HG03439 (cell line): ENCODE data around the gene SORBS2.

Experiments used
- ATAC-seq: cut with Tn5 transposase; IDR thresholded peaks from one replicate; pipeline ENCODE4 v1.9.1; 2021; ENCODE audit warnings: mild to moderate bottlenecking, moderate library complexity; ENCODE audit not compliant: unreplicated experiment

SORBS2 gene

DNA sequence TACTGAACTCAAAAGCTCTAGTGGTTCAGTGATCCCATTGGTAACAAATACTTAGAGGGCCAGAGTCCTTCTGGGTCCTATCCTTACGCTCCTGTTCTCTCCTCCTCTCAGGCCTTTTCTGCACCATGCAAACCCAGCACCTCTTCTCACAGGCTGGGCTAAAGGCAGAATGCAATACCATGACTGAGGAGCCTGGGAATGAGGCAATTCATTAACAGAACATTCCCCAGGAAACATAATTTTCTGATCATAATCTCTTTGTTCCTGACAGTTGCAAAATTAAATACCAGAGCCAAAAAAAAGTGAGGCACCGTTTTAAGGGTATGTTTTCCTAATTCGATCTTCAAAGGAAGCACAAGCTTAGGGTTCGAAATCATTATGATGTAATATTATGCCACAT is 9.0 kb downstream of the SORBS2 start:
- no peak for ATAC-seq

- no peak for ATAC-seq
These were observed 10.5 kb downstream of the SORBS2 start for GRCh38 chr4:185801471-185801870.

DNA sequence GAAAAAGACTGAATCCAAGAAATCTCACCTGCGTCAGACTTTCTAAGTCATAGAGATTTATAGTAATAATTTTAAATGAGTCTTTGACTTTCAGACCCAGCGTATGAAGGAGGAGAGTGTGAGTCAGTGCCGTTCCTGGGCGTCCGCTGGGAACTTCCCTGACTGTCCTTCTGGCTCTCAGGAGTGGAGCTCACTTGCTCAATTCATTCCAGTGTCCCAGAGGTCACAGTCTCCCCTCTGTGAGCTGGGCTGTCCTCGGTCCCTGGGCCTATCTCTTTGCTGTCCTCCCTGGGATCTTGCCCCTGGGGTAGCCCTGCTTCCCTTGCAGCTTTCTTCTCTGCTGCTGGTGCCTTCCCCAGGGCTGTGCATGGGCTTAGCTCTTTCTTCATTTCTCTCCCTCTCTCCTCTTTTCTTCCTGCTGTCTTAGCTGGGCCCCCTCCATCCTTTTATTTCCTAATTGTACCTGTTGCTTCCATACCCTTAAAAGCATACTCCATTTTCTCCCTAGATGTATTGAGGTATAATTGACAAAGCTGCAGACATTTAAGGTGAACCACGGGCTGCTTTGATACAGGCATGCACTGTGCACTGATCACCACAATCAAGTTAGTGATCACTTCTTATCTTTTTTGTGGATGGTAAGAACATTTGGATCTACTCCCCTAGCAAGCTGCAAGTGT is 11.6 kb downstream of the SORBS2 start:
- ATAC-seq: no peak

DNA sequence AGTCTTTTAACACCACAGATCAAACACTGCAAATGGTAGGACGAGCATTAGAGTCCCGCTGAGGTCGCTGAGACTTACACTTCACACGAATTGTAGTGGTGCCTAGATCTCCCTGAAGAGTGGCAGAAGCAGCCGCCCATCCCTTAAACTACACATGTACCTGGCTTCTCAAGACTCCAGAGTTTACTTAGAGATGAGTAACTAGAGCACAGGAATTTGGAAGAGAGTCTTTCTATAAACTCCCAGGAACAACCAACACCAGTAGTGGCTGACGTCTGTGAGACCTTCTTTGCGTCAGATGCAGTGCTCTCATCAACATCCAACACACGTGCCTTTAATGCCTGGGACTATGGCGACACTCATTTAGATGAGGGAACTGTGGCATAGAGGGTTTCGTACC is 12.6 kb downstream of the SORBS2 start:
- ATAC-seq: no peak

DNA sequence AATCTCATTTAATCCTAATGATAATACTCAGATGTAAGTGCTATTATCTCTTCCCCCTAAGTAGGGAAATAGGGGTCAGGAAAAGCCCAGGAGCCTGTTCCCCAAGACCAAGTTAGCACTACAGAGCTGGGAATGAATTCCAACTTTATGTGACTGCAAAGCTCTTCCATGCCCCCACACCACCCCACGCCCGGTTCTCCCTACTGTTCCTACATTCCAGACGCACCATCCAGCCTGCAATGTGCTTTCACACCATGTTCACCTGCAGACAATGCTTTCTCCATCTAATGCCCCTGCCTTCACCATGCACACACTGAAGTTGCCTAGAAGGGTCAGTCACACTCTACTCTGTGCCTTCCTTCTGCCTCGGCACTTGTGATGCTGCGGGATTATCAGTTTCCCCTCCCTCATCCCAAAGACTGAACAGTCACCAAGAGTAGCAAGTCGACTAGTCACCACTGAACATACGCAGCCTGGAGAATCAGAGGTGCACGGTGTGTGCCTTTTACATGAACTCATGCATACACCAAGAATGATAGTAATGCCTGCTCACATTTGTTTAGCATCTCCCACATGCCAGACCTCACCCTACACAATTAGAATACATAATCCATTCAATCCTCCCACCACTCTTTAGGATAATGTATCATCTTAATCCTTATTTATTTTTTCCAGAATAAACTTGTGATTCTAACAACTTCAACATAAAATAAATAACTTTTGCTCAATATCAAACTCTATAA is 14.2 kb downstream of the SORBS2 start:
- ATAC-seq: no peak

DNA sequence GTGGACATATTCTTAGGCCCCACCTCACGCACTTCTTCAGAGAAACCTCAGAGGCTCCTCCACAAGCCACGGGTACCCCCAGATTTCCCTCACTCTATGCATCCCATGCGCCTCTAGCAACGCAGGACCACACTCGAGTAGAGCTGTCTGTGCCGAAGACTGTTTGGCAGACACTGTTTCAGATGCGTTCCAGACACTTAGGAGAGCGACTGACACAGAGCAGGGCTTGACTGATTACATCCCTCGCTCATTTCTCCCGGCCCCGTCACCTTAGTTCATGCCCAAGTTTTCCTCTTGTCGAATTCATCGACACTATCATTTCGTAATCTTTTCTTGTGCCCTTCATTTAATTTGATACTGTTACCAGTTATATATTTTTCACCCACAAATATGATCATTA is 15.0 kb downstream of the SORBS2 start:
- ATAC-seq: no peak

GRCh38 chr4:185796176-185796575 is 15.8 kb downstream of the SORBS2 start:
- ATAC-seq: no peak

DNA sequence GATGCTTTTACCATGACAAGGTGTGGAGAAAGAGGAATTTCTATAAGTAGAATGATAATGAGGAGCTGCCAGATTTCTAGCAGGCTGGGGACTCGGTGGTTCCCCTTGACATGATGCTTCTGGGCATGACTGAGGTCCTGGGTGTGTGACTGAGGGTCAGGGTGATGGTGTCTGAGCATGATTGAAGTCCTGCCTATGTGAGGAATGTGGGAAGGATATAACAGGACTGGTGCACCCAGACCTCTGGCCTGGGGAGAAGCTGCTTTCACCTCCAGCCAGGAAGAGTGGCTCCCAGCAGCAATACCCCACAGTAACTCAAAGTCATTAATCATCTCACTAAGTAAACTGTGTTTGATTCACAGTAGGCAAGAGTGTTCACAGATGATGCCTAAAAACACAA is 17.4 kb downstream of the SORBS2 start:
- ATAC-seq: no peak

GRCh38 chr4:185793716-185794115 is 18.3 kb downstream of the SORBS2 start:
- ATAC-seq: no peak

DNA sequence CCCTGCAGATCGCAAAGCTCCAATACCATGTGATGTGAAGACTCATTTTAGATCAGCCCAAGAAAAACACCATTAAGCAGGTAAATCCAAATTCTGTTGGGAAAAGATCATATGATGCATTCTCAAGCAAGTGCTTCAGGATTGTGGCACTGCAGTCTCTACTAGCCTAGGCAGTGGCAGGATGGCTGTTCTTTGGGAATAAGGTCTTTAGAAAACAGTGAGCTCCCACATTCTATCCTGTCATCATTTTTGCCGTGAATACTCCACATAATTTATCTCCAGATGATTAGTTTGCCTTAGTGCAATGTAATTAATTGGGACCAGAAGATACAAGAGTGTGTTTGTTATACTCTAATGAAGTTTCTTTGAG is 18.9 kb downstream of the SORBS2 start:
- no peak for ATAC-seq

DNA sequence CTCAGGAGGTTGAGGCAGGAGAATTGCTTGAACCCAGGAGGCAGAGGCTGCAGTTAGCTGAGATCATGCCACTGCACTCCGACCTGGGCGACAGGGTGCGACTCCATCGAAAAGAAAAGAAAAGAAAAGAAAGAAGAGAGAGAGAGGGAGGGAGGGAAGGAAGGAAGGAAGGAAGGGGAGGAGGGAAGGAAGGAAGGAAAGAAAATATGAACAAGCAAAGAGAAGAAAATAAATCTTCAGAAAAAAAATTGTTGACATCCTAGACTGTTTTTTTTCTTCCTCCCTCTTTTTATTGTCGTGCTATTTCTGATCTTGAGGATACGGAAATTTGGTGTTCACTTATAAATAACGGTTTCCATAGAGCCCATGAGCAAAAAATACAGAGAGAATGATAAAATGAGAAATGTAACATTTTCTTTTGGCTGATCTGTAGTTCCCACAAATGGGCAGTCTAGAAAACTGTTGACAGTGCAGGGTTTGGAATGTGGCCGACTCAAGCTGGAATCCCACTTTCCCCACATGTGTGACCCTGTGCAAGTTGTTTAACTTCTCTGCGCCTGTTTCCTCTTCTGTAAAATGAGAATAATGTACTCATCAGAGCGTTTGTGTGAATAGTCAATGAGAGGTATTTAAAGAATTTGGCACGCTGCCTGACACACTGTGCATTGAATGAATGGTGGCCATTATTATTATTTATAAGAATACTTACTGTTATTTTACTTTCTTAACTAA is 19.4 kb downstream of the SORBS2 start:
- no peak for ATAC-seq

GRCh38 chr4:185787926-185788679 is 23.9 kb downstream of the SORBS2 start:
- no peak for ATAC-seq

GRCh38 chr4:185786422-185786821 is 25.6 kb downstream of the SORBS2 start:
- ATAC-seq: no peak

DNA sequence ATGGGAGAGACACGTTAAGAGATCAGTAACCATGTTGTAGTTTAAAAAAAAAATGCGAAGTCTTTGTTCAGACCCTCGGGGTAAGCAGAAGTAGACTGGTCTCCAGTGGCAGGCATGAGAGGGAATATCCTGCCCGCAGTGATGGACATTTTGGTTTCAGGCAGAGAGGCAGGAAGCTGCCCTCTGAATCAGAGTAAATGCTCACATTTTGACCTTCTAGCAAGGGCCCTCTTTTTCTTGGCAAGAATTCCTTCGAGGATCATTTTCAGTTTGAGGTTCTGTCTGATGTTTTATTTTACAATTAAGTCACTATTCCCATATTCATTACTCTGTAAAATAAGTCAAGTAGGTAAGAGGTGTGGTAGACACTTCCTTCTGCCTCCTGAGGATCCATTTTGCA is 28.4 kb downstream of the SORBS2 start:
- no peak for ATAC-seq

GRCh38 chr4:185782523-185782922 is 29.5 kb downstream of the SORBS2 start:
- no peak for ATAC-seq

- ATAC-seq: no peak
These were observed 30.3 kb downstream of the SORBS2 start for GRCh38 chr4:185781555-185782215.

DNA sequence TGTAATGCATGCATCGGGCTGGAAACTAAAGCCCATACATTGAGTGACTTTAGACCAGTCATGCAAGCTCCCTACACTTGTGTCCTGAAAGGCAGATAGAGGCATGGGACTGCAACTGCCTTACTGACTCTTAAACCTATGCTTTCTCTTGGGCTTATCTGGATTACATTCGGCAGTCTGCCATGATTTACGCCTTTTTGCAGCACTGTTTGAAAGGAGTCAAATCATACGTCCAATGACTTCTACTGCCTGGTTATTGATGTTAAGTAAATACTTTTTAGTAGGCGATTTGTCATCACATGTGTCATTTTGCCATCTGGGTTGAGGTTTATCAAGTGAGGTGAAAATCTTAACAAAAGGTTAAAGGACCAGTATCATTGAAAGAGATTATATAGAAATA is 31.5 kb downstream of the SORBS2 start:
- ATAC-seq: no peak

DNA sequence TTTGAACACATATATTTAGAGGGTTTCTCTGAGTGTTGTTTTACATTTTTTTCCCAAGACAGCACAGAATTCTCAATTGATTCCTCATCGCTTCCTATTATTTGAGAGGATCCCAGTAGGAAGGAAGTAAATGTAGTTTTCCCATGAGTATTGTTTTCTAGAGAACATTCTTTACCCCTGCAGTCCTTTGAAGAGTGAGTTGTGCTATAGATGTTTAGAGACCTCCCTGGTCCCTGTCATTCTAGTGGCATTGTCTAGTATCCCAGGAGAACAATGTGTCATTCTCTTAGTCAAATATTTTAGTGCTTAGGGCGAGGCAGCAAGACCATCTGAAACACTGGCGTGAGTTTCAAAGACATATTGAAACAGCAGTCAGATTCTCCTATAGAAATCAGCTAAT is 32.5 kb downstream of the SORBS2 start:
- no peak for ATAC-seq

GRCh38 chr4:185778307-185778706 is 33.7 kb downstream of the SORBS2 start:
- ATAC-seq: no peak

DNA sequence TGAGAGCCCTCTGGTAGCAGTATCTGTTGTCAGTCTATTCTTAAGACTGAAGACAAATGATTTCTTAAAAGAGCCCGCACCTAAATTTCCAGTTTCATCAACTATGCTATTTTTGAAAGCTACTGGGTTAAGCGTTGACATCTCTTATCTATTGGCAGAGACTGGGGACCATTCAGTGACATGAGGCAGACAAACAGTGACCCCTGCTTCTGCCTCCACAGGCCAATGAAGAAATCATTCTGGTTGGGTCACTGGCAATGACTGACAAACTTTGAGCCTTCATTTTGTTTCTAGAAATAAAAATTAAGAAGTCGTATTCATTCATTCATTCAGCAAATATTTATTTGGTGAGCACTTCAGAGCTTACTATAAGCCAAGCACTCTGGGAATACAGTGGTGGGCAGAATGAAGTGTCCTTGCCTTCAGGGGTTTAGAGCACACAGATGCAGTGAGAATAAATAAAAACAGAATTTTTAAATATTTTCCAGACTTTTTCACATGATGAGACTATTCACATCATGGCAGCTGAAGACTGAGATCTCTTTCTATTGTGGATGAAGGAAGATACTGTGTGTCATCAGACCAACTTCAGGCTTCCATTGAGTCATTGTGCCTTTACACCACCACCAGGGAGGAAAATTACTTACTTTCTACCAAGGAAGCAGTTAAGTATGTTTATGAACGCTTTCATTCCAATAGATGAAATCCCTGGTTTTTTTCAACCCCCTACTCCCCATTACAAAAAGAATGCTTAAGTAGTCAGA is 36.0 kb downstream of the SORBS2 start:
- no peak for ATAC-seq
